HepG2 (cell line): ENCODE results near the gene ADPRHL1. TPM values are rescaled to one million over a fixed set of nuclear protein-coding genes. Genes with fewer than 3 reads are reported as not detected.
A peak's percentile ranks its signal among the peaks of the same experiment; 100 is the strongest.

Experiments
- BCL3 ChIP-seq: sonication (generic); formaldehyde crosslinking; IDR thresholded peaks from 2 replicates; pipeline ENCODE4 v1.5.1; 2020; ENCODE audit warnings: mild to moderate bottlenecking, missing genetic modification reagents, moderate library complexity
- BORCS8-MEF2B ChIP-seq: sonication (generic); formaldehyde crosslinking; IDR thresholded peaks from 2 replicates; pipeline ENCODE4 v1.8.0; 2022; ENCODE audit warnings: mild to moderate bottlenecking, missing genetic modification reagents
- EED ChIP-seq: sonication (generic); formaldehyde crosslinking; IDR thresholded peaks from 2 replicates; pipeline ENCODE4 v1.5.0; 2020; ENCODE audit warnings: mild to moderate bottlenecking, missing genetic modification reagents
- JUN ChIP-seq: sonication (generic); formaldehyde crosslinking; IDR thresholded peaks from 2 replicates; pipeline ENCODE4 v1.4.0; 2020; ENCODE audit warnings: mild to moderate bottlenecking, missing genetic modification reagents
- SRSF1 ChIP-seq: fragments of 200-400 bp; formaldehyde crosslinking; optimal IDR thresholded peaks from 2 replicates; pipeline ENCODE3; 2017; ENCODE audit warnings: mild to moderate bottlenecking, low read depth, low read length, moderate library complexity
- THAP9 ChIP-seq: sonication (generic); formaldehyde crosslinking; IDR thresholded peaks from 2 replicates; pipeline ENCODE4; 2020; ENCODE audit warnings: missing genetic modification reagents, mild to moderate bottlenecking, borderline replicate concordance
- TMF1 ChIP-seq: sonication (generic); formaldehyde crosslinking; IDR thresholded peaks from 2 replicates; pipeline ENCODE4 v1.8.1; 2022; ENCODE audit warnings: low read depth, missing genetic modification reagents
- ZBTB25 ChIP-seq: IDR thresholded peaks from 2 replicates; pipeline ENCODE4 v1.6.1; 2018; ENCODE audit warnings: missing genetic modification reagents
- ZHX2 ChIP-seq, 2 experiments: sonication (generic) in 1 of 2; formaldehyde crosslinking in 1 of 2; IDR thresholded peaks; 2 replicates each; pipeline versions ENCODE4 v1.6.1 to v1.9.0; 2014 to 2022; ENCODE audit warnings: antibody characterized with exemption in 1 of 2, borderline replicate concordance in 1 of 2, inconsistent platforms in 1 of 2, low read depth in 1 of 2, missing genetic modification reagents in 1 of 2
- ZNF280B ChIP-seq: sonication (generic); formaldehyde crosslinking; IDR thresholded peaks from 2 replicates; pipeline ENCODE4 v1.5.0; 2020; ENCODE audit warnings: missing genetic modification reagents, mild to moderate bottlenecking, borderline replicate concordance
- ZNF564 ChIP-seq: sonication (generic); formaldehyde crosslinking; IDR thresholded peaks from 2 replicates; pipeline ENCODE4 v1.8.1; 2023; ENCODE audit warnings: mild to moderate bottlenecking, missing genetic modification reagents
- ZNF772 ChIP-seq: sonication (generic); formaldehyde crosslinking; IDR thresholded peaks from 2 replicates; pipeline ENCODE4 v1.5.0; 2020; ENCODE audit warnings: mild to moderate bottlenecking, missing genetic modification reagents
- polyA plus RNA-seq, 8 experiments: library from polyadenylated mRNA; depleted of rRNA in 3 of 8; stranded (reverse) in 7 of 8; unstranded in 1 of 8; fragments of >200 nt; fragmentation: Illumina TruSeq in 4 of 8; extraction: Trizol in 4 of 8; gene quantifications; 2 replicates each; pipeline versions ENCODE4 v1.2.1 to v1.2.3, GENCODE V29; 2011 to 2016; ENCODE audit warnings: low read depth in 4 of 8, missing spikeins in 1 of 8, mixed read lengths in 1 of 8; ENCODE audit not compliant: insufficient read depth in 1 of 8
- total RNA-seq, 5 experiments: library from RNA; depleted of rRNA; stranded (reverse); fragments of >200 nt; fragmentation: Illumina TruSeq; extraction: Trizol; gene quantifications; 2 replicates each; pipeline ENCODE4 v1.2.3, GENCODE V29; 2016; ENCODE audit warnings: low read depth in 1 of 5

Gene ADPRHL1
- total and polyA plus RNA-seq, 2 of the 13 experiments (the other 11 are each of a cell fraction or from before 2014, with no cell fraction given) = 0.34 to 0.40 TPM

- TF ChIP-seq ZNF564 (CRISPR knock-in tag) (0 out of 2 replicates have a peak, but pooled peaks have one; percentile 44), ZNF280B (CRISPR knock-in tag) (no peak), SRSF1 (peak; percentile 68), BCL3 (CRISPR knock-in tag) (no peak), THAP9 (peak; percentile 99), BORCS8-MEF2B (CRISPR knock-in tag) (peak; percentile 26; the same call in 1 of the 2 replicates), ZHX2 (IDR thresholded peaks at IDR 0.05; ENCODE audit: low read depth) (peak; percentile 78; the same call in 1 of the 2 replicates), ZHX2 (CRISPR knock-in tag; IDR thresholded peaks at IDR 0.05; ENCODE audit: borderline replicate concordance) (0 out of 2 replicates have a peak, but pooled peaks have one; percentile 13), ZBTB25 (CRISPR knock-in tag) (peak; percentile 27; the same call in 1 of the 2 replicates), EED (CRISPR knock-in tag) (peak; percentile 88; the same call in 1 of the 2 replicates), ZNF772 (CRISPR knock-in tag) (peak; percentile 90), TMF1 (CRISPR knock-in tag) (0 out of 2 replicates have a peak, but pooled peaks have one; percentile 53), JUN (peak; percentile 70; the same call in 1 of the 2 replicates)
These were observed 4.2 kb downstream of the ADPRHL1 start (continued) for GRCh38 chr13:113448885-113449692.
